Heart left ventricle (tissue), 16 donors: ENCODE measurements around the gene CCDC137. TPM values are rescaled to one million over a fixed set of nuclear protein-coding genes. Genes with fewer than 3 reads are reported as not detected.

Source experiments
- ATAC-seq, 4 donors: fragments of 200-7000 bp; cut with Tn5 transposase; one replicate each; pipeline ENCODE4 v1.9.1; 2020 to 2022; ENCODE audit warnings: moderate library complexity in 4 of 4, mild to moderate bottlenecking in 3 of 4, moderate number of reproducible peaks in 1 of 4
- DNase-seq, 5 donors: peaks; one replicate each; pipeline ENCODE4 v3.0.0-alpha.2; 2020
- H3K27ac ChIP-seq, 12 donors: fragments of 200-600 bp; sonication (generic) in 4 of 12; one replicate each; pipeline versions ENCODE4 v1.5.0 to v1.8.0; 2016 to 2022; ENCODE audit warnings: mild to moderate bottlenecking in 2 of 12
- H3K27me3 ChIP-seq, 9 donors: fragments of 200-600 bp; sonication (generic) in 2 of 9; one replicate each; pipeline versions ENCODE4 v1.5.1 to v1.8.0; 2016 to 2022; ENCODE audit warnings: mild to moderate bottlenecking in 3 of 9
- H3K36me3 ChIP-seq, 9 donors: fragments of 200-600 bp; sonication (generic) in 2 of 9; one replicate each; pipeline versions ENCODE4 v1.5.0 to v1.8.0; 2018 to 2022; ENCODE audit warnings: mild to moderate bottlenecking in 2 of 9
- H3K4me1 ChIP-seq, 12 donors: fragments of 200-600 bp; sonication (generic) in 4 of 12; one replicate each; pipeline versions ENCODE4 v1.5.0 to v1.8.0; 2016 to 2022; ENCODE audit warnings: mild to moderate bottlenecking in 3 of 12
- H3K4me3 ChIP-seq, 12 donors: fragments of 200-600 bp; sonication (generic) in 4 of 12; one replicate each; pipeline versions ENCODE4 v1.5.0 to v1.8.0; 2017 to 2022; ENCODE audit warnings: mild to moderate bottlenecking in 9 of 12, moderate library complexity in 4 of 12
- H3K9me3 ChIP-seq, 12 donors: fragments of 200-600 bp; sonication (generic) in 4 of 12; one replicate each; pipeline versions ENCODE4 v1.5.0 to v1.8.0; 2016 to 2022; ENCODE audit warnings: mild to moderate bottlenecking in 1 of 12
- CTCF ChIP-seq, 12 donors: fragments of 200-600 bp; sonication (generic) in 4 of 12; IDR thresholded peaks; one replicate each; pipeline versions ENCODE4 v1.5.0 to v1.8.0; 2018 to 2022; ENCODE audit warnings: antibody characterized with exemption in 12 of 12, mild to moderate bottlenecking in 5 of 12
- POLR2A ChIP-seq, 2 donors: fragments of 450-650 bp; IDR thresholded peaks; one replicate each; pipeline ENCODE4 v1.6.1; 2017; ENCODE audit warnings: antibody characterized with exemption in 2 of 2, mild to moderate bottlenecking in 2 of 2, moderate library complexity in 2 of 2
- WGBS, 4 donors: extraction: QIAGEN DNeasy Blood & Tissue Kit in 2 of 4; methylation state at CpG; one replicate each; pipeline versions ENCODE4 v1.1.5 to v1.1.7; 2013 to 2018; 5-methylcytosine and 5-hydroxymethylcytosine counted together
- intact Hi-C, 10 donors: fragments of 100-400 bp; cut with DNase I; formaldehyde crosslinking; loops; one replicate each; pipeline versions ENCODE4 v1.11.1 to v1.14.2; 2022
- polyA plus RNA-seq, 2 donors: library from polyadenylated mRNA; stranded (reverse); fragments of 200-250 nt; gene quantifications; one replicate each; pipeline ENCODE4 v1.2.3, GENCODE V29; 2013
- total RNA-seq, 9 donors: library from RNA; depleted of rRNA in 2 of 9; stranded (reverse); fragments of >200 nt in 2 of 9; fragmentation: NEBNext Ultra II Directional in 3 of 9; extraction: Animal tissue kit (Norgen Biotek cat#: 25700) in 3 of 9; gene quantifications; one replicate each; pipeline versions ENCODE4 v1.1.0 to v1.2.4, GENCODE V29; 2016 to 2023
- donor health status: ischemic (EF 13 %, LVEDD 7.1; RV severe dilation, severe dysfunction).
- donor health status: healthy with polysubstance abuse.
- donor health status: DM: no; HTN: yes; CAD: no.
- donor health status: DM: no; HTN: no; CAD: no.
- donor health status: ischemic (EF 25% LVEDD 6.9; RV normal size, moderate dysfunction).
- donor health status: ischemic (EF 25% LVEDD 5.7; RV mildly dilated, moderate dysfunction).
- donor health status: healthy.
- donor health status: DM: yes; HTN: yes; CAD: no.
- donor health status: ischemic (EF 35%, LVEDD 5.7; RV mildly dilated, moderate dysfunction).
- donor health status: nonischemic (EF 11% LVEDD 7.7; RV severe dilation, severe dysfunction).
- donor health status: DM: yes; HTN: yes; CAD: no.
- donor health status: PGD.
- donor health status: ischemic (EF 29% LVEDD 5.4; RV normal size, mild dysfunction).
- donor health status: nonischemic (EF 23%, LVEDD 6.1; RV moderate dilation, normal function).

Gene CCDC137
- total and polyA plus RNA-seq, 11 donors, result 3.5 to 20.0 (median 7.8) TPM

DNA sequence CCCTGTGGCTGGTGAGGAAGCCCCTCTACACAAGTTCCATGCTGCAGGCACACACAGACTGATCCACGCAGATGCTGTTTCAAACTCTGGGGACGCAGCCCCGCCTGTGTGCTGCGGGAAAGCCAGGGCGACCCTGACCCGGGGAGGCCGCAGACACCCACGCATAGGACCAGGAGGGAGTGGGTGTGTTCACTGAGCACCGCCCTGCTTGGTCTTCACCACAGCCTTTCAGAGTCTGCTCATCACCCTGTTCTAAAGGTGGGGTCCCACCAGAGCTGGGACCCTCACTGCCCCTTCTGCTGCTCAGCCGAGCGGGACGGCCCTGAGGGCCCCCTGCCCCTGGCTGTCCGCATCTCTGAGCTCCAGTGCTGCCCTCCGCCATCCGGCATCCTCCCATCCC is 22.0 kb upstream of the CCDC137 start:
- Histone ChIP-seq H3K4me1 (peaks cover 0 to 8% (median 0%) of the 10 kb centered on the region in 12 donors), H3K9me3 (peaks cover 0 to 6% (median 0%) of the 10 kb centered on the region in 12 donors), H3K27me3 (peaks cover 8 to 30% (median 16%) of the 10 kb centered on the region in 9 donors), H3K4me3 (no peak overlapping the region), H3K36me3 (no peaks in the 10 kb centered on the region), H3K27ac (no peak overlapping the region)
- no peak for DNase-seq
- ATAC-seq, result peak in 1 of 4 donors; percentile 8
- no peak for TF ChIP-seq POLR2A (IDR thresholded peaks at IDR 0.05)
- TF ChIP-seq CTCF (IDR thresholded peaks at IDR 0.05), result no peak
- intact Hi-C loops, result no loop called here
- WGBS, 4 donors, result 87 to 94% (median 91%) methylated on average over 8 to 15 of the region's 15 CpGs

GRCh38 chr17:81644976-81645952 is 21.3 kb upstream of the CCDC137 start:
- H3K36me3 ChIP-seq, result no peaks in the 10 kb centered on the region
- ATAC-seq (no peak), DNase-seq (no peak)
- TF ChIP-seq POLR2A (IDR thresholded peaks at IDR 0.05) (no peak), CTCF (IDR thresholded peaks at IDR 0.05) (no peak)
- 85 to 91% (median 87%) methylated on average over 26 to 29 of the region's 29 CpGs for WGBS, 4 donors
- H3K27me3 ChIP-seq, result peaks cover 8 to 36% (median 20%) of the 10 kb centered on the region in 9 donors
- no peak overlapping the region for H3K27ac ChIP-seq
- intact Hi-C loops, result no loop called here
- no peak overlapping the region for H3K4me3 ChIP-seq
- H3K4me1 ChIP-seq, result peaks cover 0 to 8% (median 0%) of the 10 kb centered on the region in 12 donors
- H3K9me3 ChIP-seq, result peaks cover 0 to 6% (median 0%) of the 10 kb centered on the region in 12 donors

GRCh38 chr17:81646869-81647600 is 19.5 kb upstream of the CCDC137 start:
- no peak overlapping the region for H3K4me3 ChIP-seq
- TF ChIP-seq POLR2A (IDR thresholded peaks at IDR 0.05) (no peak), CTCF (IDR thresholded peaks at IDR 0.05) (no peak)
- peaks cover 8 to 52% (median 25%) of the 10 kb centered on the region in 9 donors for H3K27me3 ChIP-seq
- peaks cover 0 to 6% (median 0%) of the 10 kb centered on the region in 12 donors for H3K9me3 ChIP-seq
- WGBS, 4 donors, result 61 to 71% (median 64%) methylated on average over 12 of the region's 12 CpGs
- ATAC-seq (no peak), DNase-seq (no peak)
- no peak overlapping the region for H3K27ac ChIP-seq
- H3K4me1 ChIP-seq, result peaks cover 0 to 8% (median 0%) of the 10 kb centered on the region in 12 donors
- intact Hi-C loops, result no loop called here
- no peaks in the 10 kb centered on the region for H3K36me3 ChIP-seq

DNA sequence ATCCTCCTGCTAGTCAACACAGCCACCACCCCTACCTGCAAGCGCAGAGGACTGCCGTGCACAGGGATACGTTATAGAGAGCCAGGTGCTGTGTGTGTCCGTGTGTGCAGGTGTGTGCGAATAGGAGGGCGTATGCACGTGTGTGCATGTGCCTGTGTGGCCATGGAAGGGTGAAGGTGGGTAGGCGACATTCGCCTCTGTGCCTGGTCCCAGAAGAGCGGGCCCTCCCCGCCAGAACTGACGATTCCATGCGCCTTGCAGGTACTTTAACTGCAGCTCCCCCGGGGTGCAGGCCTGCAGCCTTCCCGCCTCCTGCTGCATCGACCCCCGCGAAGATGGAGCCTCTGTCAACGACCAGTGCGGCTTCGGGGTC is 18.9 kb upstream of the CCDC137 start:
- H3K4me3 ChIP-seq, result peak overlapping the region in 1 of 12 donors; percentile 18
- ATAC-seq, result no peak
- WGBS, 4 donors, result 25 to 42% (median 30%) methylated on average over 14 to 21 of the region's 21 CpGs
- intact Hi-C loops, result no loop called here
- peaks cover 0 to 8% (median 0%) of the 10 kb centered on the region in 12 donors for H3K4me1 ChIP-seq
- DNase-seq, result no peak
- H3K36me3 ChIP-seq, result no peaks in the 10 kb centered on the region
- H3K27me3 ChIP-seq, result peaks cover 8 to 56% (median 25%) of the 10 kb centered on the region in 9 donors
- H3K9me3 ChIP-seq, result peaks cover 0 to 6% (median 0%) of the 10 kb centered on the region in 12 donors
- TF ChIP-seq CTCF (IDR thresholded peaks at IDR 0.05) (no peak), POLR2A (IDR thresholded peaks at IDR 0.05) (no peak)
- H3K27ac ChIP-seq, result no peak overlapping the region
